ENCODE data around the gene CTCF. TPM values are rescaled to one million over a fixed set of nuclear protein-coding genes. Genes with fewer than 3 reads are reported as not detected.

Gene CTCF
- total RNA-seq, 1 experiment from 2014 or later = 30.3 TPM

GRCh38 chr16:67549240-67549639, 13.1 kb upstream of the CTCF start:
- no peaks in the 10 kb centered on the region for H3K9me2 ChIP-seq (replicated peaks; ENCODE audit: low read length)
- no peak for TF ChIP-seq EZH2phosphoT487 (IDR thresholded peaks at IDR 0.05; ENCODE audit: borderline replicate concordance, low read length)
- no peak for TF ChIP-seq CTCF (conservative IDR thresholded peaks at IDR 0.05; ENCODE audit: low read depth, low read length)
- no peak for TF ChIP-seq EZH2 (IDR thresholded peaks at IDR 0.05; ENCODE audit: low read length, unreplicated experiment)
- H3K79me2 ChIP-seq (ENCODE audit: low read length) = no peaks in the 10 kb centered on the region
- ChIA-PET CTCF (no interaction called here), POLR2A (ENCODE audit: unreplicated experiment) (no interaction called here)
- H3F3A ChIP-seq (ENCODE audit: low read length, unreplicated experiment) = no peaks in the 10 kb centered on the region
- no peaks in the 10 kb centered on the region for H3K9me3 ChIP-seq (ENCODE audit: low read length)
- ATAC-seq (no peak), DNase-seq (no peak)
- H3K9ac ChIP-seq (ENCODE audit: low read length) = no peak overlapping the region
- no peaks in the 10 kb centered on the region for H4K20me1 ChIP-seq (ENCODE audit: low read length)
- intact Hi-C loops (cut with micrococcal nuclease) = no loop called here
- no peaks in the 10 kb centered on the region; the same call in none of the 2 replicates for H3K36me3 ChIP-seq (ENCODE audit: low read depth, low read length)
- no peak overlapping the region for H2AFZ ChIP-seq (ENCODE audit: low read length)
- no peaks in the 10 kb centered on the region for H3K27me3 ChIP-seq (ENCODE audit: low read length)
- H3K27ac ChIP-seq (ENCODE audit: low read length) = no peak overlapping the region
- H3K4me1 ChIP-seq (ENCODE audit: insufficient read depth, low read length) = no peaks in the 10 kb centered on the region
- no peak overlapping the region for H3K4me2 ChIP-seq (ENCODE audit: low read length)
- BruUV-seq (replicated peaks) = no TSS peak
- no peak overlapping the region for H3K4me3 ChIP-seq (ENCODE audit: low read length)

GRCh38 chr16:67549936-67550335, 12.4 kb upstream of the CTCF start:
- Histone ChIP-seq H3K9me3 (ENCODE audit: low read length) (no peaks in the 10 kb centered on the region), H3K36me3 (ENCODE audit: low read depth, low read length) (no peaks in the 10 kb centered on the region; the same call in none of the 2 replicates), H3F3A (ENCODE audit: low read length, unreplicated experiment) (no peaks in the 10 kb centered on the region), H3K9me2 (replicated peaks; ENCODE audit: low read length) (no peaks in the 10 kb centered on the region), H2AFZ (ENCODE audit: low read length) (no peak overlapping the region), H3K4me2 (ENCODE audit: low read length) (no peak overlapping the region), H3K27ac (ENCODE audit: low read length) (no peak overlapping the region), H3K79me2 (ENCODE audit: low read length) (no peaks in the 10 kb centered on the region), H4K20me1 (ENCODE audit: low read length) (no peaks in the 10 kb centered on the region), H3K4me3 (ENCODE audit: low read length) (no peak overlapping the region), H3K4me1 (ENCODE audit: insufficient read depth, low read length) (no peaks in the 10 kb centered on the region), H3K27me3 (ENCODE audit: low read length) (no peaks in the 10 kb centered on the region), H3K9ac (ENCODE audit: low read length) (no peak overlapping the region)
- intact Hi-C loops (cut with micrococcal nuclease) = no loop called here
- TF ChIP-seq EZH2 (IDR thresholded peaks at IDR 0.05; ENCODE audit: low read length, unreplicated experiment) (no peak), EZH2phosphoT487 (IDR thresholded peaks at IDR 0.05; ENCODE audit: borderline replicate concordance, low read length) (no peak), CTCF (conservative IDR thresholded peaks at IDR 0.05; ENCODE audit: low read depth, low read length) (no peak)
- POLR2A ChIA-PET (ENCODE audit: unreplicated experiment) = no interaction called here
- no TSS peak for BruUV-seq (replicated peaks)
- CTCF ChIA-PET = no interaction called here
- DNase-seq = no peak
- no peak for ATAC-seq

DNA sequence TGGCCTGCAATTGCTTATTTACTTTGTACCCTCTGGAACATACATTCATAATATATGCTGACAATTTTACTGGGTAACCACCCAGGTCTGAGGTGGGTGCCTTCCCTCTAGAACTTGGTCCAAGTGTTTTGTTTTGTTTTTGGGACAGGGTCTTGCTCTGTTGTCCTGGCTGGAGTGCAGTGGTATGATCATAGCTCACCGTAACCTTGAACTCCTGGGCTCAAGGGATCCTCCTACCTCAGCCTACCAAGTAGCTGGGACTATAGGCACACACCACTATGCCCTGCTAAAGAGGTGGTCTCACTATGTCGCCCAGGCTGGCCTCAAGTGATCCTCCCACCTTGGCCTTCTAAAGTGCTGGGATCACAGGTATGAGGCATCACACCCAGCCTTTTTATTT, 11.2 kb upstream of the CTCF start:
- Histone ChIP-seq H3K4me2 (ENCODE audit: low read length) (no peak overlapping the region), H3K27ac (ENCODE audit: low read length) (no peak overlapping the region), H3K36me3 (ENCODE audit: low read depth, low read length) (no peaks in the 10 kb centered on the region; the same call in none of the 2 replicates), H3K4me1 (ENCODE audit: insufficient read depth, low read length) (peaks cover 9% of the 10 kb centered on the region), H3K27me3 (ENCODE audit: low read length) (no peaks in the 10 kb centered on the region), H3K4me3 (ENCODE audit: low read length) (no peak overlapping the region), H3K79me2 (ENCODE audit: low read length) (no peaks in the 10 kb centered on the region), H3K9me2 (replicated peaks; ENCODE audit: low read length) (no peaks in the 10 kb centered on the region), H3F3A (ENCODE audit: low read length, unreplicated experiment) (no peaks in the 10 kb centered on the region), H3K9ac (ENCODE audit: low read length) (no peak overlapping the region), H3K9me3 (ENCODE audit: low read length) (no peaks in the 10 kb centered on the region), H2AFZ (ENCODE audit: low read length) (no peak overlapping the region), H4K20me1 (ENCODE audit: low read length) (no peaks in the 10 kb centered on the region)
- ChIA-PET POLR2A (ENCODE audit: unreplicated experiment) (no interaction called here), CTCF (no interaction called here)
- no peak for ATAC-seq
- no peak for DNase-seq
- TF ChIP-seq CTCF (conservative IDR thresholded peaks at IDR 0.05; ENCODE audit: low read depth, low read length) = no peak
- TF ChIP-seq EZH2phosphoT487 (IDR thresholded peaks at IDR 0.05; ENCODE audit: borderline replicate concordance, low read length) = no peak
- no peak for TF ChIP-seq EZH2 (IDR thresholded peaks at IDR 0.05; ENCODE audit: low read length, unreplicated experiment)
- BruUV-seq (replicated peaks) = no TSS peak
- intact Hi-C loops (cut with micrococcal nuclease) = no loop called here
